Transverse colon (tissue), 4 donors: ENCODE measurements around the gene STRA8. TPM values are rescaled to one million over a fixed set of nuclear protein-coding genes. Genes with fewer than 3 reads are reported as not detected.

Source experiments
- DNase-seq: peaks from one replicate; pipeline ENCODE4 v3.0.0-alpha.2; 2019
- H3K27ac ChIP-seq, 4 donors: fragments of 200-600 bp; sonication (generic); 2 replicates each; pipeline ENCODE4 v1.5.1; 2016 to 2018; ENCODE audit warnings: inconsistent platforms in 4 of 4
- H3K27me3 ChIP-seq: fragments of 200-600 bp; sonication (generic); 2 replicates; pipeline ENCODE4 v1.5.1; 2017; ENCODE audit warnings: inconsistent platforms
- H3K36me3 ChIP-seq, 4 donors: fragments of 200-600 bp; sonication (generic); 2 replicates each; pipeline ENCODE4 v1.5.1; 2017 to 2019; ENCODE audit warnings: inconsistent platforms in 4 of 4
- H3K4me1 ChIP-seq, 4 donors: fragments of 200-600 bp; sonication (generic); 2 replicates each; pipeline ENCODE4 v1.5.1; 2017 to 2020; ENCODE audit warnings: inconsistent platforms in 4 of 4
- H3K4me3 ChIP-seq, 4 donors: fragments of 200-600 bp; sonication (generic); 1 replicate in 1 of 4; 2 replicates in 3 of 4; pipeline versions ENCODE4 v1.5.1 to v1.6.1; 2017 to 2019; ENCODE audit warnings: inconsistent platforms in 4 of 4
- H3K9me3 ChIP-seq, 2 donors: fragments of 200-600 bp; sonication (generic); 2 replicates each; pipeline ENCODE4 v1.5.1; 2017 to 2019; ENCODE audit warnings: inconsistent platforms in 2 of 2
- EP300 ChIP-seq: sonication (generic); formaldehyde crosslinking; IDR thresholded peaks from one replicate; pipeline ENCODE4 v1.6.1; 2017; ENCODE audit warnings: antibody characterized with exemption, low read depth
- POLR2A ChIP-seq: fragments of 450-650 bp; IDR thresholded peaks from one replicate; pipeline ENCODE4 v1.6.1; 2016; ENCODE audit warnings: antibody characterized with exemption, mild to moderate bottlenecking, moderate library complexity
- POLR2AphosphoS5 ChIP-seq, 3 donors: sonication (generic); formaldehyde crosslinking; IDR thresholded peaks; one replicate each; pipeline ENCODE4 v1.6.1; 2016; ENCODE audit warnings: antibody characterized with exemption in 3 of 3
- WGBS, 2 donors: methylation state at CpG; one replicate each; pipeline ENCODE4 v1.1.5; 2018; ENCODE audit warnings: low coverage in 1 of 2; 5-methylcytosine and 5-hydroxymethylcytosine counted together
- in situ Hi-C, 4 donors: fragments of 200-750 bp; cut with MboI; loops; one replicate each; pipeline versions ENCODE4 v1.15.0 to v1.15.1; 2017; ENCODE audit warnings: low sequenced_read_pairs in 3 of 4, low pct_ligation_motif_present in 1 of 4, low pct_unique_long_range_greater_than_20kb in 1 of 4
- intact Hi-C: fragments of 100-400 bp; cut with DNase I; formaldehyde crosslinking; loops from one replicate; pipeline ENCODE4 v1.15.1; 2023; ENCODE audit warnings: low total_unique reads
- total RNA-seq, 4 donors: library from RNA; depleted of rRNA; stranded (reverse); fragments of >200 nt; gene quantifications; one replicate each; pipeline ENCODE4 v1.1.0, GENCODE V29; 2016
- TF ChIP-seq, protein P1 (sequence below), 5 experiments: fragments of 200-600 bp in 3 of 5; fragments of 450-650 bp in 2 of 5; sonication (generic) in 3 of 5; IDR thresholded peaks; 1 replicate in 2 of 5; 2 replicates in 3 of 5; pipeline ENCODE4 v1.5.1; 2016 to 2017; ENCODE audit warnings: antibody characterized with exemption in 5 of 5, inconsistent platforms in 3 of 5, mild to moderate bottlenecking in 2 of 5, moderate library complexity in 1 of 5

STRA8 gene
- total RNA-seq, 4 donors from 2014 or later = not detected

DNA sequence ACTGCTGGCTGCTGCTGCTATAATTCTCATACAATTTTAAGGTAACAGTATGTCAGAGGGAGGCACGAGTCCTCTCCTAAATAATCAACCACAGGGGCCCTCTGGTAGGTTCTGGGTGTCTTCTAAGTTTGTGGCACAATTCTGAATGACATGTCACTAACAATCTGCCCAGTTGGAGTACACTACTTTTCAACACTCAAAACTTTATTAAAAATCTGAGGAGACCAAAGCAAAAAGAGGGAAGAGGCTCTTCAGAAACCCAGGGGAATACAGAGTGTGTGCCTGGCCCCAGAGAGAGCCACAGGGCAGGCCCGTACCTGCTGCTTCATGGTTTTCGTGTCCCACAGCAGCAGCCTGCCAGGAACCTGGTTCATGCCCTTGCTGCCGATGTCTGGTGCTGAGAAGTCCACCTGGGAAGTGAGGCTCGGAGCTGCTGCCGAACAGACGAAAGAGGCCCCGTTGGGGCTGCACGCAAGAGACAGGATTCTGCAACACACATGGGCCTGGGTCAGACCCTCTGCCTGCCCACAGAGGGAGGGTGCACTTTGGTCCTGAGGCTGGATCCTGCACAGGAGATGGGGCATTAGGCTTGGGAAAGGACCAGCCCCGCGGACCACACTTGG lies 40.6 kb upstream of the STRA8 start:
- H3K27ac ChIP-seq = no peak overlapping the region
- H3K27me3 ChIP-seq = no peaks in the 10 kb centered on the region
- TF ChIP-seq EP300 (no peak), POLR2A (no peak), POLR2AphosphoS5 (IDR thresholded peaks at IDR 0.05) (no peak)
- TF ChIP-seq, protein P1, sequence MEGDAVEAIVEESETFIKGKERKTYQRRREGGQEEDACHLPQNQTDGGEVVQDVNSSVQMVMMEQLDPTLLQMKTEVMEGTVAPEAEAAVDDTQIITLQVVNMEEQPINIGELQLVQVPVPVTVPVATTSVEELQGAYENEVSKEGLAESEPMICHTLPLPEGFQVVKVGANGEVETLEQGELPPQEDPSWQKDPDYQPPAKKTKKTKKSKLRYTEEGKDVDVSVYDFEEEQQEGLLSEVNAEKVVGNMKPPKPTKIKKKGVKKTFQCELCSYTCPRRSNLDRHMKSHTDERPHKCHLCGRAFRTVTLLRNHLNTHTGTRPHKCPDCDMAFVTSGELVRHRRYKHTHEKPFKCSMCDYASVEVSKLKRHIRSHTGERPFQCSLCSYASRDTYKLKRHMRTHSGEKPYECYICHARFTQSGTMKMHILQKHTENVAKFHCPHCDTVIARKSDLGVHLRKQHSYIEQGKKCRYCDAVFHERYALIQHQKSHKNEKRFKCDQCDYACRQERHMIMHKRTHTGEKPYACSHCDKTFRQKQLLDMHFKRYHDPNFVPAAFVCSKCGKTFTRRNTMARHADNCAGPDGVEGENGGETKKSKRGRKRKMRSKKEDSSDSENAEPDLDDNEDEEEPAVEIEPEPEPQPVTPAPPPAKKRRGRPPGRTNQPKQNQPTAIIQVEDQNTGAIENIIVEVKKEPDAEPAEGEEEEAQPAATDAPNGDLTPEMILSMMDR (IDR thresholded peaks at IDR 0.05) = no peak
- no peaks in the 10 kb centered on the region for H3K9me3 ChIP-seq
- no peak for DNase-seq
- H3K4me1 ChIP-seq = no peaks in the 10 kb centered on the region
- H3K36me3 ChIP-seq = peaks cover 0 to 23% (median 7%) of the 10 kb centered on the region in 4 donors
- no peak overlapping the region for H3K4me3 ChIP-seq
- in situ Hi-C loops = loop anchor here in 1 of 4 donors (25.0 kb wide), 1 partner anchor 531 kb away; no protein-coding TSS in a partner anchor
- intact Hi-C loops = loop anchor here (10.0 kb wide), 1 partner anchor 1058 kb away; no protein-coding TSS in a partner anchor
- 96% methylated on average over 11 of the region's 11 CpGs; no CpG with 5 or more reads in 1 of the 2 donors for WGBS, 2 donors

DNA sequence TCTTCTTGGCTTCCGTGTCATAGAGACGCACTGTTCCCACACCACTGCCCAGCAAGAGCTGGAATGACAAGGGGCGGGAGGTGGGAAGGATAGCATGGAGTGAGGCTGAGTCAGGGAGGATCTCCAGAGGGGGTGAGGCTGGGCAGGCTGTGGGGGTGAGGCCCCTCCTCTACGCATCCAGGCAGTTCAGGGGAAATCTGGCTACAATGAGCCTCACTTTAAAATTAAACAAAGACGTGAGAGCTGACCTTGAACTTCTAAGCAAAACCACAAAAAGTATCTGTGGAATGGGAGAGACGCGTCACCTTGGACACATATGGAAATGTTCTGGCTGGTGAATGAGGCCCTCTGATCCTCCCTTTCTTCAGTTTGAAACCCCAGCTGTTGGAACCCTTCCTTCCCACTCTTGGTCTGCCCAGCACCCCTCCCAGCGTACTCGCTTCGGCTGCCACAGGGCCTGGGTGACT lies 40.0 kb upstream of the STRA8 start:
- no peaks in the 10 kb centered on the region for H3K27me3 ChIP-seq
- WGBS, 2 donors = 91 to 92% methylated on average over 6 to 10 of the region's 10 CpGs
- H3K4me3 ChIP-seq = no peak overlapping the region
- H3K9me3 ChIP-seq = no peaks in the 10 kb centered on the region
- TF ChIP-seq POLR2AphosphoS5 (IDR thresholded peaks at IDR 0.05) = no peak
- no peak for TF ChIP-seq POLR2A
- no peak for TF ChIP-seq EP300
- in situ Hi-C loops (loop anchor here in 1 of 4 donors (25.0 kb wide), 1 partner anchor 531 kb away; no protein-coding TSS in a partner anchor), intact Hi-C loops (loop anchor here (10.0 kb wide), 1 partner anchor 1059 kb away; no protein-coding TSS in a partner anchor)
- H3K36me3 ChIP-seq = peaks cover 0 to 19% (median 3%) of the 10 kb centered on the region in 4 donors
- no peak overlapping the region for H3K27ac ChIP-seq
- no peak for DNase-seq
- no peaks in the 10 kb centered on the region for H3K4me1 ChIP-seq

DNA sequence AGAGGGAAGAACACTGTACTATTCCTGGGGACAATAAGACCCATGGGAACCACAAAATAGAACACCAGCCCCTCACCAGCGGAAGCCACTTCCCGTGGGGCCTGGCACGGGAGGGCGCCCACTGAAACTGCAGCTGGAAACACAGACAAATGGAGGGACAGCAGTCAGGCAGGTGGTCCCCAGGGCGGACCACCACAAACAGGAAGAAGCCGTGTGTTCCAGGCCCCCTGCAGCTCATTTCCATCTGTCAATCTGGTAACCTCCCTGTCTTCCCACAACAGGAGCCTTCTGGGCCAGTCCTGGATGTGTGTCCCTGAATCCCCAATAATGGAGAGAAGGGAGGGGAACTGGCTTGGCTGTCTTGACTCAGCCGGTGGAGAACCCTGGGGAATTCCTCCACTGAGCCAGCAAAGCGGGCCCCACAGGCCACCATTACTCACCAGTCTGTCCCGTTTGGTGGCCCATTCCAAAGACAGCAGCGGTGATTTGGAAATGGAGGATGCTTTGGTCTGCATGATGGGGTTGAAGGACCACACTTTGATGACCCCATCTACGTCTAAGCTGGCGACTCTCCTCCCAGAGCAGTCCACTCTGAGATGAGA lies 39.0 kb upstream of the STRA8 start:
- TF ChIP-seq POLR2AphosphoS5 (IDR thresholded peaks at IDR 0.05) (no peak), EP300 (no peak), POLR2A (no peak)
- TF ChIP-seq, protein P1 (IDR thresholded peaks at IDR 0.05) = no peak
- H3K27ac ChIP-seq = no peak overlapping the region
- 88 to 93% methylated on average over 3 to 12 of the region's 12 CpGs for WGBS, 2 donors
- peaks cover 0 to 11% (median 2%) of the 10 kb centered on the region in 4 donors for H3K36me3 ChIP-seq
- intact Hi-C loops (loop anchor here (10.0 kb wide), 1 partner anchor 1060 kb away; no protein-coding TSS in a partner anchor), in situ Hi-C loops (loop anchor here in 1 of 4 donors (25.0 kb wide), 1 partner anchor 532 kb away; no protein-coding TSS in a partner anchor)
- H3K27me3 ChIP-seq = no peaks in the 10 kb centered on the region
- no peaks in the 10 kb centered on the region for H3K4me1 ChIP-seq
- H3K4me3 ChIP-seq = no peak overlapping the region
- H3K9me3 ChIP-seq = no peaks in the 10 kb centered on the region
- no peak for DNase-seq

DNA sequence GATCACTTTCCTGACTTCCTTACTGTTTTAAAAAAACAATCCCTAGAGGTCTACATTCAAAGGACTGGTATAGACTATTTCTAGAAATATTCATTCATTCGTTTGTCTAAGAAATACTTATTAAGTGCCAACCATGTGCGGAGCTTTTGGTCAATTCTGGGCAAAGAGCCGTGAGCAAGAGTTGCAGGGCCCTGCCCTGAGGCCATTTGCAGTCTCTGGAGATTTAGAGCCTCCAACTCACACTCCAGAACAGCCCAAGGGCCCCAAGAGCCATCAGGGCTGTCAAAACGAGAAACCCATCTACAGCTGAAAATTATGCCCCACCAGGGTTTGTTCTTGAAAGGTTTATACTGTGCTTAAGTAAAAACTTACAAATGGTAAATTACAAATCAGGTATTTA lies 38.5 kb upstream of the STRA8 start:
- in situ Hi-C loops = loop anchor here in 1 of 4 donors (25.0 kb wide), 1 partner anchor 533 kb away; no protein-coding TSS in a partner anchor
- Histone ChIP-seq H3K36me3 (peaks cover 0 to 11% (median 2%) of the 10 kb centered on the region in 4 donors), H3K27ac (no peak overlapping the region), H3K27me3 (no peaks in the 10 kb centered on the region), H3K4me1 (no peaks in the 10 kb centered on the region), H3K4me3 (no peak overlapping the region), H3K9me3 (no peaks in the 10 kb centered on the region)
- 80 to 85% methylated on average over 3 to 4 of the region's 4 CpGs for WGBS, 2 donors
- no peak for DNase-seq
- TF ChIP-seq, protein P1 (IDR thresholded peaks at IDR 0.05) = no peak
- TF ChIP-seq POLR2A (no peak), EP300 (no peak), POLR2AphosphoS5 (IDR thresholded peaks at IDR 0.05) (no peak)
- intact Hi-C loops = loop anchor here (10.0 kb wide), 1 partner anchor 1060 kb away; no protein-coding TSS in a partner anchor
